Breast epithelium (tissue), 3 donors: ENCODE data around the gene COPS3.

Source experiments
- CTCF ChIP-seq, 3 donors: fragments of 450-650 bp; IDR thresholded peaks; one replicate each; pipeline ENCODE4 v1.5.1; 2016 to 2017; ENCODE audit warnings: antibody characterized with exemption in 3 of 3, mild to moderate bottlenecking in 3 of 3, moderate library complexity in 3 of 3
- POLR2A ChIP-seq: fragments of 450-650 bp; IDR thresholded peaks from one replicate; pipeline ENCODE4 v1.6.1; 2016; ENCODE audit warnings: antibody characterized with exemption, mild to moderate bottlenecking, moderate library complexity

- no peak for TF ChIP-seq CTCF (IDR thresholded peaks at IDR 0.05)
- no peak for TF ChIP-seq POLR2A
These were observed 48.8 kb downstream of the COPS3 start for GRCh38 chr17:17232303-17232621.
